HG03135 (cell line): ENCODE measurements around the gene HLF.
A peak's percentile ranks its signal among the peaks of the same experiment; 100 is the strongest.

ENCODE experiments used
- ATAC-seq: cut with Tn5 transposase; IDR thresholded peaks from one replicate; pipeline ENCODE4 v1.9.1; 2021; ENCODE audit warnings: mild to moderate bottlenecking, moderate library complexity; ENCODE audit not compliant: unreplicated experiment

The HLF gene

GRCh38 chr17:55254375-55254774, 10.4 kb upstream of the HLF start:
- no peak for ATAC-seq

GRCh38 chr17:55258578-55259135, 6.1 kb upstream of the HLF start:
- no peak for ATAC-seq

- ATAC-seq: no peak
Measured at GRCh38 chr17:55259684-55260111, 5.1 kb upstream of the HLF start.

GRCh38 chr17:55261311-55261710, 3.4 kb upstream of the HLF start:
- ATAC-seq: no peak

- no peak for ATAC-seq
Measured at GRCh38 chr17:55263569-55264277, 1.0 kb upstream of the HLF start.

- ATAC-seq: peak; percentile 7
Measured at GRCh38 chr17:55264278-55264644, 499 bp upstream of the HLF start.

- ATAC-seq: no peak
Measured at GRCh38 chr17:55265311-55266021, 706 bp downstream of the HLF start.

- no peak for ATAC-seq
Measured at GRCh38 chr17:55266051-55266957, 1.5 kb downstream of the HLF start.

GRCh38 chr17:55266958-55267688, 2.4 kb downstream of the HLF start:
- ATAC-seq: no peak

GRCh38 chr17:55267777-55268648, 3.3 kb downstream of the HLF start:
- no peak for ATAC-seq

GRCh38 chr17:55268649-55269480, 4.1 kb downstream of the HLF start:
- ATAC-seq: no peak

GRCh38 chr17:55269894-55270293, 5.1 kb downstream of the HLF start:
- ATAC-seq: no peak

GRCh38 chr17:55271223-55271571, 6.4 kb downstream of the HLF start:
- no peak for ATAC-seq

GRCh38 chr17:55271958-55272710, 7.4 kb downstream of the HLF start:
- no peak for ATAC-seq

- ATAC-seq: no peak
Measured at GRCh38 chr17:55272711-55273578, 8.2 kb downstream of the HLF start.

GRCh38 chr17:55273579-55274354, 9.0 kb downstream of the HLF start:
- ATAC-seq: no peak
